ENCODE data around the gene NEIL1. TPM values are rescaled to one million over a fixed set of nuclear protein-coding genes. Genes with fewer than 3 reads are reported as not detected.
A peak's percentile ranks its signal among the peaks of the same experiment; 100 is the strongest.

The NEIL1 gene
- total and polyA plus RNA-seq, 2 donors (not counting 1 experiment from before 2014, with no cell fraction given): 103 to 251 TPM

GRCh38 chr15:75306188-75306587, 40.7 kb upstream of the NEIL1 start:
- ChIA-PET POLR2A (no interaction called here), CTCF (interaction anchor here (1.1 kb wide), 1 partner anchor 62 kb away, joined by 3 read pairs; no protein-coding TSS in a partner anchor)
- no peak for TF ChIP-seq EZH2 (IDR thresholded peaks at IDR 0.05; ENCODE audit: borderline replicate concordance, insufficient read depth, low read depth, low read length, poor library complexity, severe bottlenecking)
- TF ChIP-seq CTCF (IDR thresholded peaks at IDR 0.05): no peak
- Mint-ChIP-seq H3K9me3 (ENCODE audit: insufficient read depth) (no peaks in the 10 kb centered on the region), H3K4me3 (no peak overlapping the region), H3K27ac (no peak overlapping the region), H3K4me1 (no peaks in the 10 kb centered on the region), H3K27me3 (peaks cover 47% of the 10 kb centered on the region)
- Histone ChIP-seq H3K79me2 (ENCODE audit: control insufficient read depth, insufficient read depth, low read length) (no peaks in the 10 kb centered on the region), H3K4me1 (ENCODE audit: control insufficient read depth in 2 of 2, insufficient read depth in 2 of 2, low read length in 2 of 2) (no peaks in the 10 kb centered on the region), H3K36me3 (replicated peaks in 1 of 2; ENCODE audit: control extremely low read depth in 1 of 2, control insufficient read depth in 1 of 2, extremely low read depth in 1 of 2, insufficient read depth in 2 of 2, low read length in 1 of 2) (no peaks in the 10 kb centered on the region), H3K9me3 (ENCODE audit: control extremely low read depth in 1 of 3, control insufficient read depth in 2 of 3, insufficient read depth in 1 of 3, low read length in 2 of 3) (no peaks in the 10 kb centered on the region), H3K27ac (ENCODE audit: low read length in 2 of 2) (no peak overlapping the region), H2AFZ (ENCODE audit: insufficient read depth, low read depth, low read length, poor library complexity, severe bottlenecking) (no peak overlapping the region), H3K27me3 (replicated peaks in 1 of 4; ENCODE audit: control extremely low read depth in 1 of 4, control insufficient read depth in 3 of 4, insufficient read depth in 4 of 4, low read length in 3 of 4) (peaks cover 0 to 13% (median 4%) of the 10 kb centered on the region in 4 experiments), H3K9ac (ENCODE audit: low read length) (no peak overlapping the region), H3K4me3 (ENCODE audit: control extremely low read depth in 1 of 5, extremely low read depth in 1 of 5, insufficient read depth in 1 of 5, low read depth in 2 of 5, low read length in 4 of 5) (no peak overlapping the region), H4K20me1 (ENCODE audit: control insufficient read depth, insufficient read depth, low read length, poor library complexity, severe bottlenecking) (no peaks in the 10 kb centered on the region), H3K4me2 (replicated peaks; ENCODE audit: low read depth, low read length, poor library complexity, severe bottlenecking) (no peak overlapping the region)
- no peak for ATAC-seq (ENCODE audit: low read depth)
- intact Hi-C loops (cut with micrococcal nuclease): no loop called here
- DNase-seq: no peak
- 93% methylated on average over 2 of the region's 3 CpGs for WGBS (ENCODE audit: insufficient coverage)

- H3K27ac ChIP-seq (ENCODE audit: low read length in 2 of 2): no peak overlapping the region
- H3K4me3 ChIP-seq (ENCODE audit: control extremely low read depth in 1 of 5, extremely low read depth in 1 of 5, insufficient read depth in 1 of 5, low read depth in 2 of 5, low read length in 4 of 5): no peak overlapping the region
- no peaks in the 10 kb centered on the region for H4K20me1 ChIP-seq (ENCODE audit: control insufficient read depth, insufficient read depth, low read length, poor library complexity, severe bottlenecking)
- ATAC-seq (ENCODE audit: low read depth) (no peak), DNase-seq (peak; percentile 27)
- H3K79me2 ChIP-seq (ENCODE audit: control insufficient read depth, insufficient read depth, low read length): no peaks in the 10 kb centered on the region
- H3K4me1 ChIP-seq (ENCODE audit: control insufficient read depth in 2 of 2, insufficient read depth in 2 of 2, low read length in 2 of 2): no peaks in the 10 kb centered on the region
- Mint-ChIP-seq H3K27ac (no peak overlapping the region), H3K4me3 (no peak overlapping the region), H3K4me1 (no peaks in the 10 kb centered on the region), H3K9me3 (ENCODE audit: insufficient read depth) (no peaks in the 10 kb centered on the region), H3K27me3 (peaks cover 53% of the 10 kb centered on the region)
- peaks cover 0 to 13% (median 4%) of the 10 kb centered on the region in 4 experiments for H3K27me3 ChIP-seq (replicated peaks in 1 of 4; ENCODE audit: control extremely low read depth in 1 of 4, control insufficient read depth in 3 of 4, insufficient read depth in 4 of 4, low read length in 3 of 4)
- no peak overlapping the region for H3K4me2 ChIP-seq (replicated peaks; ENCODE audit: low read depth, low read length, poor library complexity, severe bottlenecking)
- ChIA-PET CTCF (interaction anchor here (0.8 to 2.2 kb wide), 3 partner anchors 265 to 537 kb away, joined by 3 to 12 read pairs (median 3); no protein-coding TSS in a partner anchor), POLR2A (interaction anchor here (0.7 kb wide), 1 partner anchor 1243 kb away, joined by 4 read pairs; no protein-coding TSS in a partner anchor)
- H3K36me3 ChIP-seq (replicated peaks in 1 of 2; ENCODE audit: control extremely low read depth in 1 of 2, control insufficient read depth in 1 of 2, extremely low read depth in 1 of 2, insufficient read depth in 2 of 2, low read length in 1 of 2): no peaks in the 10 kb centered on the region
- H3K9ac ChIP-seq (ENCODE audit: low read length): no peak overlapping the region
- no peak for TF ChIP-seq EZH2 (IDR thresholded peaks at IDR 0.05; ENCODE audit: borderline replicate concordance, insufficient read depth, low read depth, low read length, poor library complexity, severe bottlenecking)
- TF ChIP-seq CTCF (IDR thresholded peaks at IDR 0.05): peak; percentile 36
- no peak overlapping the region for H2AFZ ChIP-seq (ENCODE audit: insufficient read depth, low read depth, low read length, poor library complexity, severe bottlenecking)
- WGBS (ENCODE audit: insufficient coverage): 38% methylated on average over 14 of the region's 15 CpGs
- H3K9me3 ChIP-seq (ENCODE audit: control extremely low read depth in 1 of 3, control insufficient read depth in 2 of 3, insufficient read depth in 1 of 3, low read length in 2 of 3): no peaks in the 10 kb centered on the region
- intact Hi-C loops (cut with micrococcal nuclease): no loop called here
Measured at GRCh38 chr15:75307778-75308390, 39.0 kb upstream of the NEIL1 start.
